CD14-positive monocyte (primary cell): ENCODE results near the gene HMGCS2. TPM values are rescaled to one million over a fixed set of nuclear protein-coding genes. Genes with fewer than 3 reads are reported as not detected.

ENCODE experiments used
- DNase-seq, 3 donors: peaks; one replicate each; pipeline ENCODE4 v3.0.0-alpha.2; 2011 to 2022
- H2AFZ ChIP-seq: 2 replicates; pipeline ENCODE4 v1.6.0; 2012; ENCODE audit warnings: mild to moderate bottlenecking, low read depth, low read length, inconsistent platforms; ENCODE audit not compliant: insufficient read depth, poor library complexity, severe bottlenecking
- H3K27ac ChIP-seq, 2 donors: 1 replicate in 1 of 2; 2 replicates in 1 of 2; pipeline ENCODE4 v1.5.1; 2012 to 2013; ENCODE audit warnings: low read length in 2 of 2, control low read depth in 1 of 2, inconsistent platforms in 1 of 2, low read depth in 1 of 2, mild to moderate bottlenecking in 1 of 2
- H3K27me3 ChIP-seq, 2 donors: one replicate each; pipeline versions ENCODE4 v1.6.0 to v1.6.1; 2011 to 2013; ENCODE audit warnings: low read length in 2 of 2; ENCODE audit not compliant: control insufficient read depth in 2 of 2, insufficient read depth in 2 of 2
- H3K36me3 ChIP-seq, 2 donors: replicated peaks in 1 of 2; 1 replicate in 1 of 2; 2 replicates in 1 of 2; pipeline versions ENCODE4 v1.5.1 to v1.6.1; 2012 to 2013; ENCODE audit warnings: low read length in 2 of 2, control low read depth in 1 of 2, inconsistent platforms in 1 of 2, mild to moderate bottlenecking in 1 of 2; ENCODE audit not compliant: insufficient read depth in 2 of 2, control insufficient read depth in 1 of 2
- H3K4me1 ChIP-seq, 2 donors: 1 replicate in 1 of 2; 2 replicates in 1 of 2; pipeline versions ENCODE4 v1.5.1 to v1.6.1; 2012 to 2013; ENCODE audit warnings: low read length in 2 of 2, control low read depth in 1 of 2, inconsistent platforms in 1 of 2, mild to moderate bottlenecking in 1 of 2, moderate library complexity in 1 of 2; ENCODE audit not compliant: insufficient read depth in 2 of 2, control insufficient read depth in 1 of 2
- H3K4me2 ChIP-seq: replicated peaks from 2 replicates; pipeline ENCODE3; 2012; ENCODE audit warnings: low read length, moderate library complexity, mild to moderate bottlenecking; ENCODE audit not compliant: poor library complexity, severe bottlenecking; ENCODE audit errors: extremely low read depth
- H3K4me3 ChIP-seq, 3 experiments: fragments of 200-600 bp in 1 of 3; sonication (generic) in 1 of 3; replicated peaks in 1 of 3; 1 replicate in 2 of 3; 2 replicates in 1 of 3; pipeline ENCODE4 v1.5.1; 2011 to 2013; ENCODE audit warnings: low read length in 3 of 3, mild to moderate bottlenecking in 3 of 3, control low read depth in 2 of 3, low read depth in 2 of 3, inconsistent platforms in 1 of 3, moderate library complexity in 1 of 3
- H3K79me2 ChIP-seq: 2 replicates; pipeline ENCODE4 v1.6.0; 2012; ENCODE audit warnings: mild to moderate bottlenecking, control low read depth, inconsistent platforms, low read length, moderate library complexity; ENCODE audit not compliant: insufficient read depth
- H3K9ac ChIP-seq: 2 replicates; pipeline ENCODE4 v1.6.0; 2017; ENCODE audit warnings: low read length, mild to moderate bottlenecking; ENCODE audit not compliant: insufficient read depth, poor library complexity, severe bottlenecking
- H3K9me3 ChIP-seq, 2 donors: replicated peaks in 1 of 2; 1 replicate in 1 of 2; 2 replicates in 1 of 2; pipeline versions ENCODE4 v1.5.1 to v1.6.1; 2012 to 2013; ENCODE audit warnings: low read length in 2 of 2, control low read depth in 1 of 2; ENCODE audit not compliant: control insufficient read depth in 1 of 2, insufficient read depth in 1 of 2
- H4K20me1 ChIP-seq: 2 replicates; pipeline ENCODE4 v1.6.0; 2012; ENCODE audit warnings: mild to moderate bottlenecking, low read length, control low read depth, moderate library complexity; ENCODE audit not compliant: insufficient read depth
- H3K27ac Mint-ChIP-seq, 7 donors: one replicate each; pipeline ENCODE4 v1.8.0; 2020; ENCODE audit warnings: mild to moderate bottlenecking in 7 of 7, mixed read lengths in 7 of 7, moderate library complexity in 6 of 7, inconsistent platforms in 2 of 7
- H3K27me3 Mint-ChIP-seq, 3 donors: one replicate each; pipeline ENCODE4 v1.8.0; 2021 to 2022; ENCODE audit warnings: low read depth in 3 of 3, mild to moderate bottlenecking in 3 of 3, mixed read lengths in 3 of 3, moderate library complexity in 3 of 3, inconsistent platforms in 1 of 3
- H3K36me3 Mint-ChIP-seq, 2 donors: one replicate each; pipeline ENCODE4 v1.8.0; 2020; ENCODE audit warnings: mixed read lengths in 2 of 2, inconsistent platforms in 1 of 2, mild to moderate bottlenecking in 1 of 2
- H3K4me1 Mint-ChIP-seq: one replicate; pipeline ENCODE4 v1.8.0; 2020; ENCODE audit warnings: mild to moderate bottlenecking, mixed read lengths
- H3K4me3 Mint-ChIP-seq, 2 donors: one replicate each; pipeline ENCODE4 v1.8.0; 2020; ENCODE audit warnings: mild to moderate bottlenecking in 2 of 2, mixed read lengths in 2 of 2, moderate library complexity in 1 of 2
- H3K9me3 Mint-ChIP-seq, 7 donors: one replicate each; pipeline ENCODE4 v1.8.0; 2020 to 2022; ENCODE audit warnings: mixed read lengths in 7 of 7, mild to moderate bottlenecking in 6 of 7, moderate library complexity in 6 of 7, inconsistent platforms in 2 of 7
- WGBS: methylation state at CpG from one replicate; pipeline ENCODE4 v1.1.5; 2013; ENCODE audit warnings: missing lambda C conversion rate; ENCODE audit not compliant: insufficient coverage; 5-methylcytosine and 5-hydroxymethylcytosine counted together
- intact Hi-C, 2 donors: fragments of 100-400 bp; cut with micrococcal nuclease; formaldehyde crosslinking; loops; one replicate each; pipeline versions ENCODE4 v1.15.0 to v1.15.1; 2023
- polyA plus RNA-seq, 3 donors: library from polyadenylated mRNA; depleted of rRNA in 1 of 3; unstranded in 2 of 3; stranded (reverse) in 1 of 3; fragments of 300-500 nt in 2 of 3; fragments of >200 nt in 1 of 3; fragmentation: Illumina TruSeq in 2 of 3; gene quantifications; 1 replicate in 2 of 3; 2 replicates in 1 of 3; pipeline ENCODE4 v1.2.3, GENCODE V29; 2012 to 2021
- TF ChIP-seq, protein P1 (sequence below): fragments of 200-600 bp; IDR thresholded peaks from one replicate; pipeline ENCODE4 v1.8.0; 2022; ENCODE audit warnings: antibody characterized with exemption, mild to moderate bottlenecking

Gene HMGCS2
- polyA plus RNA-seq, 3 donors = not detected

DNA sequence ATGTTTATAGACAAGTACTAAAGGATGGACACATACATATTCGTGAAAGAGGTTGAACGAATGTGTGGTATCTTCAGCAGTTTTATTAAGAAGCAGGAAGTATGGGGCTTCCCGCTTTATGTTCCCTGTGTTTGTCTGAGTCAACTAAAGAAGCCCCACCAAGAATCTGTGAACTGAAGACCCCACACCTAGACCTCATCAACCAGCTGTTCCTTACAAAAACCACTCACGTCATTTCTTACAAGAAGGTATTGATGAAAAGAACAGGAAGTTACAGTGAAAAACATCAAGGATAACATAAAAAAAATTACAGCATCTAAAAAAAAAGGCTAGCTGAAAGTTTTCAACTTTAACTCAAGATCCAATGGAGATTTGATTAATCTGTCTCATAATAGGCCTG, 30.3 kb upstream of the HMGCS2 start:
- no peaks in the 10 kb centered on the region for H3K79me2 ChIP-seq
- H4K20me1 ChIP-seq = no peaks in the 10 kb centered on the region
- H3K4me1 ChIP-seq = no peaks in the 10 kb centered on the region
- no peak overlapping the region for H3K4me2 ChIP-seq
- no peak overlapping the region for H3K27ac Mint-ChIP-seq
- no peaks in the 10 kb centered on the region for H3K9me3 ChIP-seq
- H3K27me3 ChIP-seq = no peaks in the 10 kb centered on the region
- WGBS = no CpG with 5 or more reads among the region's 4 CpGs
- H3K9me3 Mint-ChIP-seq = no peaks in the 10 kb centered on the region
- H2AFZ ChIP-seq = no peak overlapping the region
- no peak overlapping the region for H3K27ac ChIP-seq
- no peak overlapping the region for H3K9ac ChIP-seq
- no peak for DNase-seq
- peaks cover 0 to 2% (median 0%) of the 10 kb centered on the region in 3 donors for H3K27me3 Mint-ChIP-seq
- H3K36me3 ChIP-seq = no peaks in the 10 kb centered on the region
- H3K36me3 Mint-ChIP-seq = no peaks in the 10 kb centered on the region
- no peak overlapping the region for H3K4me3 ChIP-seq
- TF ChIP-seq, protein P1, sequence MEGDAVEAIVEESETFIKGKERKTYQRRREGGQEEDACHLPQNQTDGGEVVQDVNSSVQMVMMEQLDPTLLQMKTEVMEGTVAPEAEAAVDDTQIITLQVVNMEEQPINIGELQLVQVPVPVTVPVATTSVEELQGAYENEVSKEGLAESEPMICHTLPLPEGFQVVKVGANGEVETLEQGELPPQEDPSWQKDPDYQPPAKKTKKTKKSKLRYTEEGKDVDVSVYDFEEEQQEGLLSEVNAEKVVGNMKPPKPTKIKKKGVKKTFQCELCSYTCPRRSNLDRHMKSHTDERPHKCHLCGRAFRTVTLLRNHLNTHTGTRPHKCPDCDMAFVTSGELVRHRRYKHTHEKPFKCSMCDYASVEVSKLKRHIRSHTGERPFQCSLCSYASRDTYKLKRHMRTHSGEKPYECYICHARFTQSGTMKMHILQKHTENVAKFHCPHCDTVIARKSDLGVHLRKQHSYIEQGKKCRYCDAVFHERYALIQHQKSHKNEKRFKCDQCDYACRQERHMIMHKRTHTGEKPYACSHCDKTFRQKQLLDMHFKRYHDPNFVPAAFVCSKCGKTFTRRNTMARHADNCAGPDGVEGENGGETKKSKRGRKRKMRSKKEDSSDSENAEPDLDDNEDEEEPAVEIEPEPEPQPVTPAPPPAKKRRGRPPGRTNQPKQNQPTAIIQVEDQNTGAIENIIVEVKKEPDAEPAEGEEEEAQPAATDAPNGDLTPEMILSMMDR = no peak
- no peak overlapping the region for H3K4me3 Mint-ChIP-seq
- no peaks in the 10 kb centered on the region for H3K4me1 Mint-ChIP-seq
- intact Hi-C loops = no loop called here

DNA sequence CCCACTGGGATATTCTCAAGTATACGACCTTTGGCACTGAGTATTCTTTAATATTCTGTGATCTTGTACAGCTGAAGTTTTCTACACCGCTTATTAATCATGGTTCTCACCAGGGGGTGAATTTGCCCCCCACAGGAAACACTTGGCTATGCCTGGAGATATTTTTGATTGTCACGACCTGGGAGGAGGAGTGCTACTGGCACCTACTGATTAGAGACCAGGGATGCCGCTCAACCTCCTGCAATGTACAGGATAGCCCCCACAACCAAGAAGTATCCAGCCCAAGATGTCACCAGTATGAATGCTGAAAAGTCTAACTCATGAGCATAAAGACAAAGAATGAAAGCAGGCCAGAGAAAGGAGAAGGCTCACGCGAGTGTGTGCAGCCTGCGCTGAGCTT, 28.9 kb upstream of the HMGCS2 start:
- no peak overlapping the region for H3K4me2 ChIP-seq
- no peaks in the 10 kb centered on the region for H3K9me3 ChIP-seq
- H3K27ac Mint-ChIP-seq = no peak overlapping the region
- no peaks in the 10 kb centered on the region for H3K4me1 ChIP-seq
- TF ChIP-seq, protein P1 = no peak
- H3K4me3 ChIP-seq = no peak overlapping the region
- no peak for DNase-seq
- H3K36me3 Mint-ChIP-seq = no peaks in the 10 kb centered on the region
- no peak overlapping the region for H3K27ac ChIP-seq
- H3K4me1 Mint-ChIP-seq = peaks cover 8% of the 10 kb centered on the region
- peaks cover 0 to 2% (median 0%) of the 10 kb centered on the region in 3 donors for H3K27me3 Mint-ChIP-seq
- no peak overlapping the region for H2AFZ ChIP-seq
- H3K79me2 ChIP-seq = no peaks in the 10 kb centered on the region
- 93% methylated on average over 3 of the region's 7 CpGs for WGBS
- H3K27me3 ChIP-seq = no peaks in the 10 kb centered on the region
- H4K20me1 ChIP-seq = no peaks in the 10 kb centered on the region
- H3K9me3 Mint-ChIP-seq = no peaks in the 10 kb centered on the region
- H3K9ac ChIP-seq = no peak overlapping the region
- no peak overlapping the region for H3K4me3 Mint-ChIP-seq
- H3K36me3 ChIP-seq = no peaks in the 10 kb centered on the region
- intact Hi-C loops = no loop called here
